ENCODE measurements around the gene MACO1.

MACO1 gene

GRCh38 chr1:25545767-25546166 is 115.1 kb downstream of the MACO1 start:
- no peak for DNase-seq

GRCh38 chr1:25546193-25546592 is 115.5 kb downstream of the MACO1 start:
- no peak for DNase-seq

- DNase-seq: no peak
Observed at GRCh38 chr1:25548601-25549000, 117.9 kb downstream of the MACO1 start.

- no peak for DNase-seq
Observed at GRCh38 chr1:25549273-25550154, 118.8 kb downstream of the MACO1 start.

Data from NCI-H446 treated with DMSO at 0.1 percent for 48 hours (cell line).